ENCODE measurements around the gene NRXN3. TPM values are rescaled to one million over a fixed set of nuclear protein-coding genes. Genes with fewer than 3 reads are reported as not detected.

Gene NRXN3
- total and polyA plus RNA-seq, 2 of the 4 experiments (the other 2 are of a cell fraction), result 4.8 to 25.1 TPM

DNA sequence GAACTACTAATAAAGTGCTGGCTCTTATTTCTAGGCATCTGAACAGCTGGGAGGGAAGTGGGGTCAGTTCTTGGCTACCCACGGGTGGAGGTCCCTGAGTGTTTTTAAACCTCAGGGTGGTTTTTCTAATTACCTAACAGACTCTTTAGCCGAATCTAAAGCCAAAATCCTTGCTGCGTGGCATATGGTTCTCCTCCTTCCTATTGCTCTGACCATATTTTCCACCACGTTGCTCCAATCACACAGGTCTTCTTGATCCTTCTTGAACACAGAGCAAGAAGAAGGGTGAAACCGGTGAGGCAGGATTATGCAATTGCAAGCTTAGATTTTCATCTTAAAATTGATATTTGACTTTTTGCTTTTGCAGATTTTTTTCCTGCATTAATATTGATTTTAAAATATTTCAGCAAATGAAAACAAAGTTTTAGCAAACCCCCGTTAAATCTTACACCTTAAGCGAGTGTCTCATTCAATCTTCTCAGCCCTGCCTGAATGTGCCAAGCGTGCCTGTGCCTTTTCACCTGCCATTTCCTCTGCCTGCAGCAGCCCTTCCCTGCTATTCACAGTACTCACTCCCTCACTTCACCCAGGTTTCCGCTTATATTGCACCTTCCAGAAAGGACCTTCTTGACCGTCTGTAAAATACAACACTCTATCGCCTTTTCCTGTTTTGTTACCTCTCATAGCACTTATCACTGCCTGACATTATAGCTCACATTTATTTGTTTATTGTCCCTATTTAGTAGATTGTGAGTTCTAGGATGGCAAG lies 1535.1 kb downstream of the NRXN3 start:
- H2AK5ac ChIP-seq (ENCODE audit: low read depth, low read length), result no peak overlapping the region
- intact Hi-C loops (cut with micrococcal nuclease) (no loop called here), in situ Hi-C loops (cut with MboI; ENCODE audit: low sequenced_read_pairs) (no loop called here), dilution Hi-C loops (cut with HindIII; ENCODE audit: low sequenced_read_pairs, unreplicated experiment) (no loop called here)
- no peak overlapping the region for H2BK120ac ChIP-seq (ENCODE audit: low read depth, low read length)
- H3K27me3 ChIP-seq (ENCODE audit: control insufficient read depth, insufficient read depth, low read length), result no peaks in the 10 kb centered on the region
- WGBS, 2 experiments (ENCODE audit: extremely low coverage in 2 of 2, insufficient read length in 1 of 2), result 87% methylated on average over 3 of the region's 11 CpGs; no CpG with 5 or more reads in 1 of the 2 experiments
- ChIA-PET POLR2A (ENCODE audit: unreplicated experiment) (no interaction called here), CTCF (interaction anchor here (0.6 kb wide), 1 partner anchor 431 kb away, joined by 5 read pairs; no protein-coding TSS in a partner anchor)
- H2BK5ac ChIP-seq (ENCODE audit: low read depth, low read length, poor library complexity, severe bottlenecking), result no peak overlapping the region
- no peak overlapping the region for H3K23ac ChIP-seq (ENCODE audit: low read depth, low read length)
- H3K56ac ChIP-seq (ENCODE audit: extremely low read depth, insufficient read depth, low read length), result no peak overlapping the region
- H4K20me1 ChIP-seq (ENCODE audit: insufficient read depth, low read length), result no peaks in the 10 kb centered on the region
- no peak overlapping the region for H3K14ac ChIP-seq (replicated peaks; ENCODE audit: low read depth, low read length)
- H4K5ac ChIP-seq (ENCODE audit: low read depth, low read length), result no peak overlapping the region
- TF ChIP-seq CHD1 (IDR thresholded peaks at IDR 0.05; ENCODE audit: low read depth, low read length) (no peak), SMC3 (IDR thresholded peaks at IDR 0.05; ENCODE audit: low read depth, low read length) (no peak), BHLHE40 (IDR thresholded peaks at IDR 0.05; ENCODE audit: low read depth, low read length) (no peak), MXI1 (IDR thresholded peaks at IDR 0.05; ENCODE audit: borderline replicate concordance, low read depth, low read length) (no peak), MAFK (IDR thresholded peaks at IDR 0.05; ENCODE audit: low read depth, low read length) (no peak), RFX5 (IDR thresholded peaks at IDR 0.05; ENCODE audit: low read depth, low read length) (no peak)
- TF ChIP-seq, protein P1, sequence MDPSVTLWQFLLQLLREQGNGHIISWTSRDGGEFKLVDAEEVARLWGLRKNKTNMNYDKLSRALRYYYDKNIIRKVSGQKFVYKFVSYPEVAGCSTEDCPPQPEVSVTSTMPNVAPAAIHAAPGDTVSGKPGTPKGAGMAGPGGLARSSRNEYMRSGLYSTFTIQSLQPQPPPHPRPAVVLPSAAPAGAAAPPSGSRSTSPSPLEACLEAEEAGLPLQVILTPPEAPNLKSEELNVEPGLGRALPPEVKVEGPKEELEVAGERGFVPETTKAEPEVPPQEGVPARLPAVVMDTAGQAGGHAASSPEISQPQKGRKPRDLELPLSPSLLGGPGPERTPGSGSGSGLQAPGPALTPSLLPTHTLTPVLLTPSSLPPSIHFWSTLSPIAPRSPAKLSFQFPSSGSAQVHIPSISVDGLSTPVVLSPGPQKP (IDR thresholded peaks at IDR 0.05; ENCODE audit: borderline replicate concordance, low read depth, low read length), result no peak
- no peak overlapping the region for H3K4ac ChIP-seq (ENCODE audit: low read depth, low read length)
- H3K9ac ChIP-seq (ENCODE audit: low read depth, low read length), result no peak overlapping the region
- no peak overlapping the region for H3K18ac ChIP-seq (ENCODE audit: low read depth, low read length)
- no peak overlapping the region for H2AFZ ChIP-seq (replicated peaks; ENCODE audit: low read length, poor library complexity)
- BruUV-seq (replicated peaks), result no TSS peak
- H4K91ac ChIP-seq (ENCODE audit: insufficient read depth, low read depth, low read length), result no peak overlapping the region
- H2AK9ac ChIP-seq (replicated peaks; ENCODE audit: low read depth, low read length, poor library complexity), result no peak overlapping the region
- no peak overlapping the region for H2BK20ac ChIP-seq (ENCODE audit: low read depth, low read length)
- no peaks in the 10 kb centered on the region for H3K36me3 ChIP-seq (ENCODE audit: control insufficient read depth, insufficient read depth, low read length)
- DNase-seq (no peak), ATAC-seq (ENCODE audit: low read depth) (no peak)
- H3K9me3 ChIP-seq (ENCODE audit: control insufficient read depth, insufficient read depth, low read length), result no peaks in the 10 kb centered on the region
- H3K4me1 ChIP-seq (ENCODE audit: control insufficient read depth, insufficient read depth, low read length), result peaks cover 5% of the 10 kb centered on the region; the same call in 1 of the 2 replicates
- H3K27ac ChIP-seq (ENCODE audit: insufficient read depth, low read length), result no peak overlapping the region
- H2BK15ac ChIP-seq (ENCODE audit: low read depth, low read length), result no peak overlapping the region
- no peaks in the 10 kb centered on the region for H3K79me1 ChIP-seq (ENCODE audit: low read depth in 1 of 2, low read length in 2 of 2)
- no peak overlapping the region for H4K8ac ChIP-seq (ENCODE audit: low read depth in 2 of 2, low read length in 2 of 2)
- H3K4me2 ChIP-seq (ENCODE audit: low read depth, low read length), result no peak overlapping the region
- no peaks in the 10 kb centered on the region for H3K9me1 ChIP-seq (ENCODE audit: insufficient read depth, low read length)
- H3K4me3 ChIP-seq (ENCODE audit: insufficient read depth, low read depth, low read length), result no peak overlapping the region

Data from IMR-90 (cell line).